Stimulated activated CD4-positive, alpha-beta T cell treated with anti-CD3 and anti-CD28 coated beads, TNF-alpha, amount 100 ng/mL, for 24 hours (primary cell): ENCODE measurements around the gene ITGA1.
"Not testable (repeated sequence)": the region's sequence is repeated elsewhere in the genome, so short reads cannot be mapped to it uniquely, and the experiment has no call there.

ENCODE experiments used
- DNase-seq, 3 experiments: peaks; one replicate each; pipeline ENCODE4 v3.0.0-alpha.2; 2020; ENCODE audit warnings: low read depth in 3 of 3

The ITGA1 gene

DNA sequence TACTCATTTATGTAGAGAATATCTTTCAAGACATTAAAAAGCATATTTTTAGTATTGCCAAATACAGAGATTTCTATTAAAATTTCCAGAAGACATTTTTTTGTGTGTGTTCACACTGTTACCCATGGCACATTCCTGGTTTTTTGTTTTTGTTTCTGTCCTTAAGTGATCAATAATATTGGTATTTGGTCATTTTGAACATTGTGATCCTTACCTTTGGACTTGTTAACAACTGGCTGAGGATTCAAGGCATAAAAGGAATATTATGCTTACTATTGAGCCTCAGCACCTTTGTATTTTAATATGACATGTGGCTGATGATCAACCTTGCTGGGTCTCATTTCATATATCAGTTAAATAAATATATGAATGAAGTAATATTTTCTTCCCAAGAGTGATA lies 41.9 kb downstream of the ITGA1 start:
- no peak for DNase-seq

DNA sequence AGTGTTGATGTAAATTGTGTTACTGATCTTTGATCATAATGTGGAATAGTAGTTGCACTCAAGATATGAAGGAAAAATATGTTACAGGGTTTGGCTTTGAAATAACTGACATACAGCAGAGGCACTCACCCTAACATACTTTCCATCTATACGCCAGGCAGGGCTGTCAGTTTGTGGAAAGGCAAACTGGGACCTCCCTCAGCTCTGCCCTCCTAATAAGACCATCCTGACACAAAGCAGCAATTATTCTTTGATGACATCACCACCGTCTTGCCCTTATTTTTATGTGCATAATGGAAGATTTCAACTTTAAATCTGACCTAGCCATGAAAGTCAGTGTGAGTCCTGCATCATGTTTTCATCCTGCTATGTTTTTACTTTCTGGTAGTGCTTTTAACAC lies 42.9 kb downstream of the ITGA1 start:
- no peak for DNase-seq

DNA sequence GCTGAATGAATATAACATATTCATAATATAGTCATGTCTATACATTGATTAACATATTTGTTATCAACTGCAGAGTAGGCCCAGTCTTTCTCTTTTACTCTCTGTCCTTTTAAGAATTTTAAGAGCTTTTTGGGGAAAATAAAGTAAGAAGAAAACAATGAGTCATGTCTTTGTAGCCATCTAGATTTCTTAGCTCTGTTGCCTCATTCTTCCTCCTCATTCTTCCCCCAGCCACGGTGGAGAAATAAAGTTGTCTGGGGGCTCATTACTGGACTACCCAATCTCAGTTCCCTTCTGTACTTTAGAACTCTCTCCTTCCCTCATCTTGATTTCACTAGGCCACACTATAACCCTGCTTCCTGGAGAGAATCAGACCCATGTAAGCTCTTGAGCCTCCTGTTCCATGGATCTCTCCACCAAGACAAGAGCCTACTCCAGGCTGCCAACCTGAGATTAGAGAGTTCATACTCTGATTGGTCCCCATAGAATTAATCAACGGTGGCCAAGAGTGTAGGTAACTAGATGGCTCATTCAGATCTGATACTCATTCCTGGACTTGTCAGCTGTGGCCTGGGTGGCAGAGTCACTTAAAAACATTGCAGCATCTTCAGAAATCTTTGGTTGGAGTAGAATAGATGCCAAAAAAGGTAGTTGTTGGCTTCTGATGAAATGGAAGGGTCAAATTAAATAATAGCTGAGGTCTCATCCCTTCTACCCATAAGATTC lies 44.2 kb downstream of the ITGA1 start:
- DNase-seq, result no peak

DNA sequence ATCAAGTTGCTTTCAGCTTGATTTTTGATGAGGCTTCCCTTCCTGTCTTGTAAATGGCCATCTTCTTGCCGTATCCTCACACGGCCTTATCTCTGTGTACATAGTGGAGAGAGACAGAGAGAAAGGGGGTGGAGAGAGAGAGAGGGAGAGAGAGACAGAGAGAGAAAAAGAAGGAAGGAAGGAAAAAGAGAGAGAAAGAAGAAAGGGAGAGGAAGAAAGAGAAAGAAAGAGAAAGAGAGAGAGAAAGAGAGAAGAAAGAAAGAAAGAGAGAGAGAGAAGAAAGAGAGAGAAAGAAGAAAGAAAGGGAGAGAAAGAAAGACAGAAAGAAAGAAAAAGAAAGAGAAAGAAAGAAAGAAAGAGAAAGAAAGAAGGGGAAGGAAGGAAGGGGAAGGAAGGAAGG lies 46.6 kb downstream of the ITGA1 start:
- no peak for DNase-seq

DNA sequence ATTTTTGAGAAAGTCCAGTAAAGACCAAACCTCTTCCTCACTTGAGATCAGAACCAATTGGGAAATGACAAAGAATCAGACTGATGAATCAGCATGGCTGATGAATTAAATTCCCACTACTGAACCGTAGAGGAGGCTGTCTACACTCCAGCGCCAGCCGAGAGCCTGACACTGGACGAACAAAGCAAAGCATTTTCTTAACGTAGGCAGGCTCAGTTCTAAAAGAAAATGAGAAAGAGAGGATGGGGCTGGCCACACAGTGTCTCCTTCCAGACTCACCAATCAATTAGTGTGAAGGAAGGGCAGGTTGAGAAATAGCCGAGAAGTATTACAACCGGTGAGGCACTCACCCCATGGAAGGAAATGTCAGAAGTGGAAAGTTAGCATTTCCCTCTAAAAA lies 49.4 kb downstream of the ITGA1 start:
- no peak for DNase-seq

DNA sequence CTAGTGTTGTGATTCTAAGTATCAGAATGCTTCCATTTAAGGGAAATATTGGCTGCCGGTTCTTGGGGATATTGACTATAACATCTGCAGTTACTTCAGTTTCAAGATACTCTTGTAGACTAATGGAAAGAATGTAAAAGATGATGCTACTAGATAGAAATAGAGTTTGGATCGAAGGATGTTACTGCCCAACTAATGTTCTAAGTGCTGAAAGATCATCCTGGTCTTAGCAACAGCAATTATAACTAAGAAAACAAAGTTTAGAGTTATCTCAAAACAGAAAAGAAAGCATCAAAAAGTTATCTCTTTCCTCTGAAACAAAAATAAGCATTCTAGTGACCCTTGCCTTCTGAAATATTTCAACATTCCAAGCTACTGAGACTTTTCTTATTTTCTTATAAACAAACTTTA lies 49.9 kb downstream of the ITGA1 start:
- no peak for DNase-seq

DNA sequence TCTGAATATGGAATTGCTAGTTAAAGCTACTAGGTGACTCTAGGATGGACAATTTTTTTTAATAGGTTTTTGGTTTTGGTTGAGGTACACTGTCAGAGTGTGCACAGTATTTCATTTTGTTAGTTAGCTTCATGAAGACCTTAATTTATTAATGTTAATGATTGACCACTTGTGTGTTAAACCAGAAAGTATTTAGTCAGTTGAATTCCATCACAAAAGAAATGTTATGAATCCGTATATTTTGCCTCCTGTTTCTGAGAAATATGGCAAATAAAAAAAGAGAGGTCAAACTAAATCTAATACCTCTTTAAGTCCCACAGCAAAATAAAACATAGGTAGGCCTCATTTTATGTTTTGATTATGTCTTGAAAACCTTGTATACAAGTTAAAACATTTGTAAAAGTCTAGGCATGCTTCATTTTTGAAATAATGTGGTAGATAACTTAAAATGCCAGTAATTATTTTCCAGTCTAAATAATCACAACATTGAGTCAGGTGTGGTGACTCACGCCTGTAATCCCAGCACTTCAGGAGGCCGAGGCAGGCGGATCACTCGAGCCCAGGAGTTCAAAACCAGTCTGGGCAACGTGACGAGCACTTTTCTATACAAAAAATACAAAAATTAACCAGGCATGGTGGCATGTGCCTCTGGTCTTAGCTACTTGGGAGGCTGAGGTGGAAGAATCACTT lies 50.8 kb downstream of the ITGA1 start:
- DNase-seq, result no peak

DNA sequence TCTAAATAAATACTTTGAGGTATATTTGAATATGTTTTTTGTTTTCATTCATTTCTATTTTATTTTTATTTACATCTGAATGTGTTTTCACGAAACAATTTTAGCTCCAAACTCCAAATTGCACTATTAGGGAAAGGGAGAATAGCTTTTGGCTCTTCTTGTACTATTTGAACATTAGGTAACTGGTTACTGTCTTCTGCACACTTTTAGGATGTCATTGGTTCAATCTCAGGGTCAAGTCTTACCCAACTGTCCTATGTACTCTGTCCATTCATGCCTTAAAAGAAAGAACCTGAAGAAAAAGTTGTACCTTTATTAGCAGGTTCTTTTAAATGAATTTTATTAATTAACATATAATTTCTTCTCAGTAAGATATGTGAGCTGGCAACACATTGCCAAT lies 51.6 kb downstream of the ITGA1 start:
- no peak for DNase-seq

DNA sequence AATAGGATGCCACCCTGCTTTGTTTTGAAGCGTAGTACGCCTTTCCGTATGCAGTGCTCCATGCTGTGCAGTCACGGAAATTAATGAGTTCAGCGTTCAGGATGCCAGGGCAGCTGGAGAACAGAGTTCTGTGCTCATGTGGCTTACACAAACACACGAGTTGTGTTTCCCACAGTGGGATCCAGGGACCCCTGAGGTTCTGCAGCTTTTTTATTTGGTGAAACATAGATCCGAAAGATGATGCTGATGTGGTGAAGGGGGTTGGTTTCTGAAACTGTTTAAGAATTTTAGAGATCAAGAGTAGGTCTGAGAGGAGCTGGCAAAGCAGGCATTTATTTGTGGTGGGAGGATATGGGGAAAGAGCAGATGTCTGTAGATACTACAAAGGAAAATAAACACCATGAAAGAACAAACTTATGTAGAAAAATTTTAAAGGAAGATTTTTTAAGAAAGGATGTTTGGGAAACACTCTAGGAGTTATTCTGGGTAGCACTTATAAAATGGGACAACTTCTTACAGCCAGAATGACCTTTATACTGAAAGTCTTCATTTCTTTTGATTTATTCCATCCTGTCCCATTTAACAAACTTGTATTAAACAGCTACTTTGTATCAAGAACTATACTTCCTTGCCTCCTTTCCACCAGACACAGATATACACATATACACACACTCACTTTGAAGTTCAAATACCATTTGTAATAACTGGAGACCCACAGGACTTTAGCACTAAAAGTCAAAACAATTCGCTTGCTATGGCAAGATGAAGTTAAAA lies 52.7 kb downstream of the ITGA1 start:
- DNase-seq, result no peak

DNA sequence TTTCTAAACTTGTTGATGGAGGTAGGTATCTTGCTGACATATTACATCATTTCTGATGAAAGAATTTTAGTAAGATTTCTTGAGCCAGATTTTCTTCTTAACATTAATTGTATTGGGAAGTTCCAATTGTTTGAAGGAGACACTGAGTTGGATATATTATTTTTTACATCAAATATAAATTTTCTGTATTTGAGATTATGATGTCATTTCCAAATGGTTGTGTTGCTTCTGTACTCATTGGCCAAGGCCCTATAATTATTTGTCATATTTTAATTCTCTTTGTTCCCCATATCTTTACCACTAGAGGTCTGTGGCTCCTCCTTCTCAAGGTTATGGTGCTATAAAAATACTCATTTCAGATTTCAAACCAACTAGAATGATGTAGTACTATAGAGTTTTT lies 53.4 kb downstream of the ITGA1 start:
- DNase-seq, result no peak

DNA sequence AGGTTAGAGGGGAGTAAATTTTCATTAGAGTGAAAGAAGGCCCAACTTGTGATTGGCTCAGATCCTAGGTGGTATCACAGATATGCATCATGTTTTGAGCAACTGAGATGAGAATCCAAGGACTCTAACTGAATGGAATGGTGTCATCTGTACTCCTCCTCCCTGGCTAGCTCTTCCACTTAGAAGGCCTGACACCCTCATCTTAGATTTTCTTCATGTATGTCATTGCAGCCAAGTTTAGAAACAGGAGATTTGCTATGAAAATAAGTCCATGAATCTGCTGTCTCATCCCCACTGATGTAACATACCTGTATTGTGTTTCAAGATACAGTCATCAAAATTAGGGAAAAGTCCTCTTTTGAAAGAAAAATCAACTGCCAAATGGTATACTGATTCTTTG lies 54.4 kb downstream of the ITGA1 start:
- DNase-seq, result no peak

DNA sequence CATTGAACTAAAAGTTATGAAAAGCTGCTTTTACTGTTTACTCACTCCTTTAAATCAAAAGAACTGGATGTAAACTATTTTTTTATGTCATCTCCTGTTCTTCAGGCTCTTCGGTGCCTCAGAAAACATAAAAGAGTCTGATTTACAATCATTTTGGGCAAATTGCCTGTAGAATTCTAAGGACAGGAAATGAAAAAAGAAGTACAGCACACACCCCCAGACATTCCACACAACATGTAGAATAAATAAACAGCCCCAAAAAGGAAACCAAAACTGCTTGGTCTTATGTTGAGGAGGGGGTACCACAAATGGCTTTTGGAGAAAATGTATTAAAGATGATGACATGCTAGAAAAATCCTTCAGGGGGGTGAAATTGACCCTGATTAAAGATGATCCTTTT lies 57.2 kb downstream of the ITGA1 start:
- no peak for DNase-seq

DNA sequence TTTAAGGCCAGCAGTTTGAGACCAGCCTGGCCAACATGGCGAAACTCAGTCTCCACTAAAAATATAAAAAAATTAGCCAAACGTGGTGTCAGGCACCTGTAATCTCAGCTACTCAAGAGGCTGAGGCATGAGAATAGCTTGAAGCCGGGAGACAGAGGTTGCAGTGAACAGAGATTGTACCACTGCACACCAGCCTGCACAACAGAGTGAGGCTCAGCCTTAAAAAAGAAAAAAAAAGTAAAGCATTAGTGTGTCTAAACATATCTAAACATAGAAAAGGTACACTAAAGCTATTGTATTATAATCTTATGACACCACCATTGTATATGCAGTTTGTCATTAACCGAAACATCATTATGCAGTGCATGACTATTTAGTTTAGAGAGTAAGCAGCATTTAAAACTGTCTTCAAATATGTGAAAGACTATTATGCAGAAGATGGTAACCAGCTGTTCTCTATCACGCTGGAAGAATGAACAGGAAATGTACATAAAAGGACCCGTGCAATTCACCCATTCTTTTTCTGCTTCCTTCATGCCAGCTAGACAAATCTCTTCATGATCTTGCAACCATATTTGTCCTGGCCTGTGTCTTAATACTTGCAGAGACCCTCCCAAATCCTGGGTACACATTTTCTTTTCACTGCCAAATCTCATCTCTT lies 58.6 kb downstream of the ITGA1 start:
- DNase-seq, result no peak

DNA sequence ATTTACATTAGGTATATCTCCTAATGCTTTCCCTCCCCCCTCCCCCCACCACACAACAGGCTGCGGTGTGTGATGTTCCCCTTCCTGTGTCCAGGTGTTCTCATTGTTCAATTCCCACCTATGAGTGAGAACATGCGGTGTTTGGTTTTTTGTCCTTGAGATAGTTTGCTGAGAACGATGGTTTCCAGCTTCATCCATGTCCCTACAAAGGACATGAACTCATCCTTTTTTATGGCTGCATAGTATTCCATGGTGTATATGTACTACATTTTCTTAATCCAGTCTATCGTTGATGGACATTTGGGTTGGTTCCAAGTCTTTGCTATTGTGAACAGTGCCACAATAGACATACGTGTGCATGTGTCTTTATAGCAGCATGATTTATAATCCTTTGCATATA lies 61.0 kb downstream of the ITGA1 start:
- not testable (repeated sequence) for DNase-seq

DNA sequence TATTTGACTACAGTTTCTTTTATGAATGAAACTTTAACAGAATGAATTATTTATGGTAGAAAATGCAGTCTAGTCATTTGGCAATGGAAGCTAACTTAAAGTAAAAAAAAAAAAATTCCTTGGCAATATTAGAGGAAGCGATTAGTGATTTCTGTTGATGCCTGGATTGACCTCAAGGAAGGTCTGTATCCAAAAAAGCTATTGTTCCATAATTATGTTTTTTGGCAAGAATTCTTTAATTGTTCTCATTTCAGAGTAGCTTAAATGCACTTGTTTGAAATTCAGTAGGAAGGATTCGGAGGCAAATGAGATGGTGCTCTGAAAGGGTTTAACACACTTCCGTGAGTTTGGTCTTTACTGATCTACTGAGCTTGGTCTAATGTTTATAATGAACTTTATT lies 61.8 kb downstream of the ITGA1 start:
- no peak for DNase-seq

DNA sequence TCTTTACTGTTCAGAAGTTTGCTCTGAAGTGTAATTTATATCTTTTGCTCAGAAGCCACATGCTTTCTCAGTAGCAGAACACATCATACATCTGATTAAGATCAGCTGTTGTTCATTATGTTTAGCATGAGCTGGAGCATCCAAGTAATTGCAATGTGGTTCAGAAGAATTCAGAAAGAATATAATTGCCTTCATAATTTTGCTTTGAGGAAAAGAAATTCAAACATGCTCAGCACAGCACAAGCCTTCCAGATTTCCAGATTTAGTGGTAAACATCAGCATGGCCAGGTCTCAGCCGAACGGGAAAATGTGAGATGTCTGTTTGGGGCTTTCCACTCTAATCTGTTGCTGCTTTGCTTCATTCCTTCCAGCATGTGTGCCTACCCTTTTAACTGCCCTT lies 65.9 kb downstream of the ITGA1 start:
- DNase-seq, result no peak

DNA sequence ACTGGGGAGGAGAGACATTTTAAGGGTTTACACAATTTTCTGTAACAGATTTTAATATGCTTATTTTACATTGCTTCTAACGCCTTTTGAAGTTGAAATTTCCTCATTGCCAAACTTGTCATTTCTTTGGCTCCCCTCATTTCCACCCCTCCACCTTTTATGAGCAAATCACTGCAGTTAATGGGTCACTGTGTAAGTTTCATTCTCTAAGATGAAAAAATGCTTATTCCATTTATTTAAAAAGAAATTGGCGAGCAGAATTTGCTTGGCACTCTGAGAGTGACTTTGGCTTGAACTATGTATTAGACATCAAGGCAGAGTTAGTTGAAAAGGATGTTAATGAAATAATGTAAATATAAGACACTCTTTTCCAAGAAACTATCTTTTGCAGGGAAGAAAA lies 66.6 kb downstream of the ITGA1 start:
- DNase-seq, result no peak

DNA sequence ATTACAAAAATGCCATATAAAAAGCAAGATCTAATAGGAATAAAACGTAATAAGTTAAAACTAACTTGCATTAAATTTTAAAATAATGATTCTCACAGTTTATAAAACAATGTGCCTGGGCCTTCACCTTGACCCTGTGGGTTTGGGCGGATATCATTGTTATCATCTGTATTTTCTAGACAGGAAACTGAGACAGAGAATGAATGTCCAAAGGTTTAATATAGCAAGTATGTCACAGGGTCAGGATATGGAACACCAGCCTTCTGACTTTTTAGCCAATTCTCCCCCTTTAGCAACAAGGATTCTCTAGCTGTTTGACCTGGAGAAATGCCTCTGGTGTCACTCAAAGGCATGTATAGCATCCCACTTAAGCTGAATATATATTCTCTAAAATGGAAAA lies 67.2 kb downstream of the ITGA1 start:
- DNase-seq, result no peak

DNA sequence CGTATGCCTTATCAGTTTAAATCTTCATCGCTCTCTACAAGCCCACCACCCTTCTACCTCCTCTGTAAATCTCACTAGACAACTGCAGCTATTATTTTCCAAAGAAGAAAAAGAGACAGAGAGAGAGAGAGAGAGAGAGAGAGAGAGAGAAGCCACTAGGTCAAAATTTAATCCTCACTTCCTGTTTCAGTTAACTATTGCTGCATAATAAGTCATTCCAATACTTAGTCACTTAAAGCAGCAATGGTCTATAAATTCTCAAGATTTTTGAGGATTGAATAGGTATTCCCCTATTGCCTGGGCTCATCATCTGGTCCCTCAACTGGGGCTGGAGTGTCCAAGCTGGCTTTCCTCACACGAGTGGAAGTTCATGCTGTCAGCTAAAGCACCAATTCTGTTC lies 68.8 kb downstream of the ITGA1 start:
- DNase-seq, result no peak

DNA sequence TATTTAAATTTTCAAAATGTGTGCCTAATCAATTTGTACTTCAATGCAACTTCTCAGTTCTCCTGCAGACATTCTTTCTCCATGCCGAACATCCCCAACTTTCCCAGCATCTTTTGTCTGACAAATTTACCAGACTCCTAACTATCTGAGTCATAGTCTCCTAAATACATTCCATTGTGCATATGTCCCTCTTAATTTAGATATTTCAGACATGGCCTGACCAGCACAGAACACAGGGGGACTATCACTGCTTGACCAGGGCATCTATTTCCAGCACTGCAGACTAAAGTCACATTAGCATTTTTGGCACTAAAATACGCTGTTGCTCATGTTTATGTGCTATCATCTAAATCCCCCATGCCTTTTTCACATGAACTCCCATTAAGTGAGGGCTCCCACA lies 71.9 kb downstream of the ITGA1 start:
- DNase-seq, result no peak

DNA sequence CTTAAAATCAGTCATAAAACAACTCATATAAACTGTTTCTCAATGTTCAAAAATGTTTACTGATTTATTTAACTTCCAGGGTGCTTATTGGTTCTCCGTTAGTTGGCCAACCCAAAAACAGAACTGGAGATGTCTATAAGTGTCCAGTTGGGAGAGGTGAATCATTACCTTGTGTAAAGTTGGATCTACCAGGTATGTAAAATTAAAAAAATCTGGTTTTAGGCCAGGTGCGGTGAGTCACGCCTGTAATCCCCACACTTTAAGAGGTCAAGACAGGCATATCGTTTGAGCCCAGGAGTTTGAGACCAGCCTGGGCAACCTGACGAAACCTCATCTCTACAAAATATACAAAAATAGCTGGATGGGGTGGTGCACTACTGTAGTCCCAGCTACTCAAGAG lies 73.7 kb downstream of the ITGA1 start:
- DNase-seq, result no peak

DNA sequence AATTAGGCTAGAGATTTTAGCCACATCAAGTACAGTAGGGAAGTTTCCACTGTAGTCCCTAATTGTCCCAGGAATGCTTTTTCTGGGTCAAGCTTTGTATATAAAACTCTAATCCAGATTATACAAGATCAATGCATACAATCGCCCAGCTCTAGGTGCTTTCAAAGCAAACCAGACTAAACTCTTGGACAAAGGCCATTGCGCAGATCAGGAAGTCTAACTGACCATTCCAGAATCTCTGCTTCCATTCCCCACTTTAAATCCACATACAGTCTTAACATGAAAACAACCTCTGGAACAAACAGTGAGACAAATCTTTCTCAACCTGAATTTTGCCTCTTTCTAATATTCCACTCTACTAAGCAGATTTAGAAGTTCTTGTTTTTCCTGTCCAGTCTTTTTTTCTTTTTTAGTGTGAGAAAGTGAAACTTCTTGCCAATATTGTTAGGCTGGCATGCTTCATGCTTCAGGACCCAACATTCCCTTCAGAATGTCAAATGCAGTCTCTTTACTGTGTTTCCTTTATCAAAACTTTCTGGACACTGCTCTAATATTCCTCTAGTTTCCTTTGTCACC lies 76.1 kb downstream of the ITGA1 start:
- no peak for DNase-seq
